Tibial nerve (tissue), 4 donors: ENCODE data around the gene PKNOX2. TPM values are rescaled to one million over a fixed set of nuclear protein-coding genes. Genes with fewer than 3 reads are reported as not detected.

ENCODE experiments used
- DNase-seq, 2 donors: peaks; one replicate each; pipeline ENCODE4 v3.0.0-alpha.2; 2019; ENCODE audit warnings: low spot score in 2 of 2
- H3K27ac ChIP-seq, 4 donors: fragments of 200-600 bp; sonication (generic) in 3 of 4; one replicate each; pipeline ENCODE4 v1.5.1; 2017 to 2019; ENCODE audit warnings: mild to moderate bottlenecking in 1 of 4
- H3K27me3 ChIP-seq, 2 donors: fragments of 200-600 bp; sonication (generic) in 1 of 2; one replicate each; pipeline versions ENCODE4 v1.5.1 to v1.6.0; 2017 to 2019
- H3K36me3 ChIP-seq, 3 donors: fragments of 200-600 bp; sonication (generic); one replicate each; pipeline ENCODE4 v1.5.1; 2018 to 2019
- H3K4me1 ChIP-seq, 4 donors: fragments of 200-600 bp; sonication (generic) in 3 of 4; one replicate each; pipeline ENCODE4 v1.5.1; 2017 to 2019
- H3K4me3 ChIP-seq, 4 donors: fragments of 200-600 bp; sonication (generic) in 3 of 4; one replicate each; pipeline ENCODE4 v1.5.1; 2017 to 2019; ENCODE audit warnings: mild to moderate bottlenecking in 1 of 4, moderate library complexity in 1 of 4
- H3K9me3 ChIP-seq, 4 donors: fragments of 200-600 bp; sonication (generic) in 3 of 4; one replicate each; pipeline ENCODE4 v1.5.1; 2017 to 2019
- CTCF ChIP-seq, 5 experiments: fragments of 200-600 bp in 3 of 5; fragments of 450-650 bp in 2 of 5; sonication (generic) in 3 of 5; IDR thresholded peaks; one replicate each; pipeline ENCODE4 v1.5.1; 2016 to 2019; ENCODE audit warnings: antibody characterized with exemption in 5 of 5, mild to moderate bottlenecking in 3 of 5, moderate library complexity in 2 of 5
- EP300 ChIP-seq, 2 donors: sonication (generic); formaldehyde crosslinking; IDR thresholded peaks; one replicate each; pipeline ENCODE4 v1.6.1; 2017; ENCODE audit warnings: antibody characterized with exemption in 2 of 2, mild to moderate bottlenecking in 1 of 2
- POLR2A ChIP-seq, 2 donors: fragments of 450-650 bp; IDR thresholded peaks; one replicate each; pipeline ENCODE4 v1.6.1; 2017; ENCODE audit warnings: antibody characterized with exemption in 2 of 2, mild to moderate bottlenecking in 2 of 2, moderate library complexity in 2 of 2
- WGBS, 2 donors: methylation state at CpG; one replicate each; pipeline ENCODE4 v1.1.5; 2018; 5-methylcytosine and 5-hydroxymethylcytosine counted together
- total RNA-seq, 4 donors: library from RNA; depleted of rRNA; stranded (reverse); fragments of >200 nt; gene quantifications; one replicate each; pipeline ENCODE4 v1.1.0, GENCODE V29; 2016

Gene PKNOX2
- total RNA-seq, 4 donors from 2014 or later = 5.7 to 7.2 (median 6.4) TPM

DNA sequence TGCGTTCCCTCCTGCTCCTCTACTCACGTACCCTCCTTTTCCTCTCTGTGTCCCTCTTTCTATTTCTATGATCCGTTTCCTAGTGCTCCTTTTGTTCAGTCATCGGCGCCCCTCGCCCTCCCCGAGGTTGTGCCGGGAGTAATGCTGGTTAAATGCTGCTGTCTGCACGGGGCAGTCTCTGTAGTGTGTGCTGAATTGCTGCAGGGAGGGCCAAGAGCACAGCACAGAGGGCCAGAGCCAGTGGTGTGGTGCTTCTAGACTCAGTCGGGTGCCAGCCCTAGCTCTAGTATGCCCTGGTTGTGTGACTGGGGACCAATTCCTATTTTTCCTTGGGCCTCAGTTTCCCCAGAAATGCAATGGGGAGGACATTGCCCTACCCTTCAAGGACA, 98.3 kb downstream of the PKNOX2 start:
- H3K4me3 ChIP-seq = peak overlapping the region in 1 of 4 donors; percentile 25
- H3K9me3 ChIP-seq = no peaks in the 10 kb centered on the region
- H3K36me3 ChIP-seq = no peaks in the 10 kb centered on the region
- H3K27ac ChIP-seq = peak overlapping the region; percentile 70 to 85 (median 76)
- peak in 1 of 2 donors; percentile 19 for DNase-seq
- no peaks in the 10 kb centered on the region for H3K27me3 ChIP-seq
- no peak for TF ChIP-seq CTCF (IDR thresholded peaks at IDR 0.05)
- 7 to 18% methylated on average over 10 of the region's 10 CpGs for WGBS, 2 donors
- H3K4me1 ChIP-seq = peaks cover 0 to 61% (median 31%) of the 10 kb centered on the region in 4 donors

GRCh38 chr11:125263268-125263790, 98.8 kb downstream of the PKNOX2 start:
- Histone ChIP-seq H3K27ac (peak overlapping the region; percentile 70 to 85 (median 76)), H3K36me3 (no peaks in the 10 kb centered on the region), H3K4me3 (peak overlapping the region in 1 of 4 donors; percentile 25), H3K4me1 (peaks cover 0 to 61% (median 33%) of the 10 kb centered on the region in 4 donors), H3K27me3 (no peaks in the 10 kb centered on the region), H3K9me3 (no peaks in the 10 kb centered on the region)
- DNase-seq = peak; percentile 50 to 72
- TF ChIP-seq CTCF (IDR thresholded peaks at IDR 0.05) = no peak
- TF ChIP-seq POLR2A (IDR thresholded peaks at IDR 0.05) = peak in 1 of 2 donors; percentile 22
- peak; percentile 14 to 84 for TF ChIP-seq EP300 (IDR thresholded peaks at IDR 0.05)
- 6 to 21% methylated on average over 5 to 21 of the region's 29 CpGs for WGBS, 2 donors

- WGBS, 2 donors = 82 to 86% methylated on average over 11 to 14 of the region's 14 CpGs
- Histone ChIP-seq H3K9me3 (no peaks in the 10 kb centered on the region), H3K27me3 (no peaks in the 10 kb centered on the region), H3K4me1 (peaks cover 0 to 56% (median 29%) of the 10 kb centered on the region in 4 donors), H3K36me3 (no peaks in the 10 kb centered on the region), H3K4me3 (no peak overlapping the region), H3K27ac (peak overlapping the region; percentile 70 to 85 (median 76))
- TF ChIP-seq POLR2A (IDR thresholded peaks at IDR 0.05) (no peak), CTCF (IDR thresholded peaks at IDR 0.05) (no peak), EP300 (IDR thresholded peaks at IDR 0.05) (no peak)
- no peak for DNase-seq
Measured at GRCh38 chr11:125264100-125265022, 99.8 kb downstream of the PKNOX2 start.

DNA sequence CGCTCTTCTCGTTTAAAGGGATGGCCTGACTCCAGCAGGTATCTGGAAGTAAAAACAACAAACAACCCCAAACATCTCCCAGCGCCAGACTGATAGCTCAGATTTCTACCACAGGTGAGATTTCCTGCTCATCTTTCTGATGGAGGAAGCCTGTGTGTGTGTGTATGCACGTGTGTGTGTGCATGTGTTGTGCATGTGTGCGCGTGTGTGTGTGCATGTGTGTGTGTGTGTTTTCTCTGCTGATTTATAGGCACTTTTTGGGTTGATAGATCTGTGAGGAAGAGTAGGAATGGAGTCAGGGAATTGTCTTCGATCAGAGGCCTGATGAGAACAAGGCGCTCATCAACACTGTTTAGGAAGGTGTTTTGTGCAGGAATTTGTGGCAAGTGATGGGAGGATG, 103.0 kb downstream of the PKNOX2 start:
- H3K36me3 ChIP-seq = no peaks in the 10 kb centered on the region
- peak overlapping the region in 1 of 4 donors; percentile 52 for H3K27ac ChIP-seq
- peaks cover 0 to 53% (median 19%) of the 10 kb centered on the region in 4 donors for H3K4me1 ChIP-seq
- no peak for DNase-seq
- no peaks in the 10 kb centered on the region for H3K27me3 ChIP-seq
- H3K9me3 ChIP-seq = no peaks in the 10 kb centered on the region
- no peak for TF ChIP-seq EP300 (IDR thresholded peaks at IDR 0.05)
- WGBS, 2 donors = 87 to 92% methylated on average over 8 of the region's 8 CpGs
- H3K4me3 ChIP-seq = no peak overlapping the region

DNA sequence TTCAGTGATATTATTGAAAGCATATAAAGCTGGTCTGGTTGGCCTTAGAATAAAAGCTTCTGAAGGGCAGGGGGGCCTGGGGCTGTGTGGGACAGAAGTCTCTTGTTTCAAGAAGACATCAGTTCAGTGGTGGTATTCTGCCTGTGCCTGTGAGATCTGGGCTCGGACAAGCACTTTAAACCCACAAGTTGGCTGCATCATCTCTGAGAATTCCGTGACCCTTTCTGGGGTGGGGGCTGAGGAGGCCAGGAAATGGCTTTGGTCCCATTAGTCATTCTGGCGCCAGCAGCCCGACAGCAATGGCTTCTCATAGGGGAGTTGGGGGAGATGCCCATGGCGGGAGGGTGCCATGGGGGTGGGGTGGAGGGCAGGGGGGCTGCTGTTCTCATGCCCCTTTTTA, 104.1 kb downstream of the PKNOX2 start:
- Histone ChIP-seq H3K27ac (peak overlapping the region in 2 of 4 donors; percentile 10 to 56), H3K9me3 (no peaks in the 10 kb centered on the region), H3K36me3 (no peaks in the 10 kb centered on the region), H3K4me1 (peaks cover 0 to 53% (median 17%) of the 10 kb centered on the region in 4 donors), H3K4me3 (no peak overlapping the region), H3K27me3 (no peaks in the 10 kb centered on the region)
- WGBS, 2 donors = 46 to 63% methylated on average over 5 of the region's 5 CpGs
- no peak for DNase-seq
- TF ChIP-seq POLR2A (IDR thresholded peaks at IDR 0.05) = no peak
- TF ChIP-seq EP300 (IDR thresholded peaks at IDR 0.05) = no peak
- TF ChIP-seq CTCF (IDR thresholded peaks at IDR 0.05) = no peak
